Measurements from ENCODE around the gene LEF1. TPM values are rescaled to one million over a fixed set of nuclear protein-coding genes. Genes with fewer than 3 reads are reported as not detected.

LEF1 gene
- total and polyA plus RNA-seq, 2 of the 8 experiments (the other 6 are each of a cell fraction or from before 2014, with no cell fraction given), result 2.6 to 5.2 TPM

DNA sequence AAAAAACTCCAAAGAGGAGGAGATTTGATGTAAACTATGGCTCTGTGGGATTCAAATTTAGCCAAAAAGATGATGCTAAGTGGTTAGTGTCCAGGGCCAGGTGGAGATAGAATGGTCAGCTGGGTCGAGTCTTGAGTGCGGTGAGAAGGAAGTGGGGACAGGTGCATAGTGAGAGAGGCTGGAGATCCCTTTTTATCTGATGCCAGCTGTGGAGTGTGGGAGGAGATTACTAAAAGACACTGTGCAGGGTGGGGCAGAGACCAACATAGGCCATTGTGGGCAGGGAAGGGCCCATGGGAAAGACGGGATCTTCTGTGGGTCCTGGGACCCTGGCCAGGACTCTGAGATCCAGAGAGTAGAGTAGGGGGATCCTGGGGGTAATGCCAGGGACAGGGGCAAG is 34.6 kb upstream of the LEF1 start:
- H2BK12ac ChIP-seq (ENCODE audit: low read depth, low read length), result no peak overlapping the region
- H3K27ac ChIP-seq (ENCODE audit: low read depth, low read length), result no peak overlapping the region
- no peak for FAIRE-seq
- no peak overlapping the region for H2AFZ ChIP-seq (ENCODE audit: low read length)
- no peak overlapping the region for H2BK15ac ChIP-seq (ENCODE audit: low read length)
- DNase-seq (ENCODE audit: low read depth in 1 of 2, low spot score in 2 of 2), result no peak
- H2BK20ac ChIP-seq (ENCODE audit: low read length), result no peak overlapping the region
- ChIA-PET CTCF (ENCODE audit: partially characterized antibody) (no interaction called here), POLR2A (ENCODE audit: partially characterized antibody) (no interaction called here)
- no peak overlapping the region for H3K18ac ChIP-seq (ENCODE audit: extremely low read depth, low read length)
- 87% methylated on average over 3 of the region's 3 CpGs; no CpG with 5 or more reads in 1 of the 2 experiments for WGBS, 2 experiments (ENCODE audit: extremely low coverage in 1 of 2, insufficient coverage in 1 of 2, insufficient read length in 1 of 2, insufficient replicate concordance in 2 of 2, low coverage in 1 of 2, low lambda C conversion rate in 2 of 2, missing lambda C conversion rate in 1 of 2)
- no peak overlapping the region for H3K23ac ChIP-seq (ENCODE audit: insufficient read length)
- H3K4me3 ChIP-seq (ENCODE audit: extremely low read depth in 1 of 4, insufficient read depth in 2 of 4, low read depth in 3 of 4, low read length in 4 of 4), result no peak overlapping the region
- H3K9me3 ChIP-seq (ENCODE audit: insufficient read depth in 2 of 2, low read depth in 1 of 2, low read length in 1 of 2), result no peaks in the 10 kb centered on the region
- H4K91ac ChIP-seq (replicated peaks; ENCODE audit: insufficient read length, low read length), result no peak overlapping the region
- H3K14ac ChIP-seq (ENCODE audit: insufficient read length), result no peak overlapping the region
- no peak overlapping the region for H2BK5ac ChIP-seq (ENCODE audit: low read depth, low read length)
- H4K5ac ChIP-seq (ENCODE audit: insufficient read length, low read depth, low read length), result no peak overlapping the region
- H3K23me2 ChIP-seq (ENCODE audit: low read depth, low read length), result no peaks in the 10 kb centered on the region
- H3K27me3 ChIP-seq (replicated peaks in 1 of 4; ENCODE audit: control insufficient read depth in 3 of 4, extremely low read depth in 1 of 4, insufficient read depth in 3 of 4, low read length in 3 of 4), result no peaks in the 10 kb centered on the region
- H4K8ac ChIP-seq (ENCODE audit: extremely low read depth, insufficient read depth, low read length), result no peak overlapping the region
- H3K36me3 ChIP-seq (ENCODE audit: control insufficient read depth in 2 of 4, insufficient read depth in 4 of 4, low read length in 3 of 4), result no peaks in the 10 kb centered on the region
- H2BK120ac ChIP-seq (replicated peaks; ENCODE audit: low read depth, low read length), result no peak overlapping the region
- H3K56ac ChIP-seq (replicated peaks; ENCODE audit: insufficient read length, low read depth, low read length), result no peak overlapping the region
- H3K79me1 ChIP-seq (ENCODE audit: low read depth, low read length), result no peaks in the 10 kb centered on the region
- H3K4me1 ChIP-seq (replicated peaks in 1 of 4; ENCODE audit: control insufficient read depth in 3 of 4, insufficient read depth in 4 of 4, low read length in 3 of 4), result no peaks in the 10 kb centered on the region
- no peak overlapping the region for H3K4ac ChIP-seq (replicated peaks; ENCODE audit: insufficient read length, low read depth, low read length)
- H3K79me2 ChIP-seq (ENCODE audit: control insufficient read depth in 1 of 2, insufficient read depth in 2 of 2, low read length in 2 of 2), result no peaks in the 10 kb centered on the region
- no peak overlapping the region for H3K4me2 ChIP-seq (ENCODE audit: insufficient read depth in 1 of 2, low read depth in 2 of 2, low read length in 2 of 2)
- no peak overlapping the region for H3K9ac ChIP-seq (replicated peaks in 1 of 4; ENCODE audit: extremely low read depth in 1 of 4, low read depth in 3 of 4, low read length in 3 of 4)
- peaks cover 0 to 1% of the 10 kb centered on the region in 2 experiments for H4K20me1 ChIP-seq (replicated peaks in 1 of 2; ENCODE audit: control insufficient read depth in 1 of 2, insufficient read depth in 2 of 2, low read length in 2 of 2)
- no peak overlapping the region for H2AK5ac ChIP-seq (ENCODE audit: low read depth, low read length)
- TF ChIP-seq RBBP5 (IDR thresholded peaks at IDR 0.05; ENCODE audit: borderline replicate concordance, low read depth, low read length) (no peak), CHD1 (IDR thresholded peaks at IDR 0.05; ENCODE audit: low read depth, low read length) (no peak), YY1 (IDR thresholded peaks at IDR 0.05; ENCODE audit: low read depth, low read length) (no peak), POU5F1 (IDR thresholded peaks at IDR 0.05; ENCODE audit: low read depth, low read length) (no peak), FOSL1 (IDR thresholded peaks at IDR 0.05; ENCODE audit: insufficient read depth, low read depth, low read length) (no peak)

Measured in H1 (cell line).